ENCODE data around the gene ABITRAM.
"Not testable (repeated sequence)": the region's sequence is repeated elsewhere in the genome, so short reads cannot be mapped to it uniquely, and the experiment has no call there.

Gene ABITRAM, protein sequence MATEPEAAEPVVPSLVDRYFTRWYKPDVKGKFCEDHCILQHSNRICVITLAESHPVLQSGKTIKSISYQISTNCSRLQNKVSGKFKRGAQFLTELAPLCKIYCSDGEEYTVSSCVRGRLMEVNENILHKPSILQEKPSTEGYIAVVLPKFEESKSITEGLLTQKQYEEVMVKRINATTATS

DNA sequence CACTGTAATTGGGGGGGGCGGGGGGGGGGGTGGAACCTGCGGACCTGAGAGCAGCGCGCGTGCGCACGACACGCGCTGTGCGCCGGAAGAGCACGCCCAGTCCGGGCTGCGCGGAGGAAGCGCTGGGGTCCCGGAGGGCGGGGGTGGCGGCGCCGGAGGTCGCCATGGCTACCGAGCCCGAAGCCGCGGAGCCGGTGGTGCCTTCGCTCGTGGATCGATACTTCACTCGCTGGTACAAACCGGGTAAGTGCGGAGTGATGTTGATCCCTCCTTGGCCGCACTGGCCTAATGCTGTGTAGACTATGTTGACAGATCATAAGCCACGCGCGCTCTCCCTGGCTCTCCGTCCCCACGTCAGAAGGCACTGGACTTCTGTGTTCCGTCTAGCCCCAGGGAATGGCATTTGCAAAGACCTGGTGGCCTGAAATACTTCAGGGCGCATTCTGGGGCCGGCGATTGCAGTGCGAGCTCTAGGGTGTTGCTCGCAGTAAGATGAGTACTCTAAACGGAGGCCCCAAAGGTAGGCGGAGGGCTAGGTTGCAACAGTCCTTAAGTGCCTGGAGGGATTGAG lies at the start of gene ABITRAM:
Gene ABITRAM, plus strand, starts transcription at position 78 of the 571 bp plus-strand sequence. Its CDS starts 87 bp downstream, at position 165.
- TF ChIP-seq, protein P1, sequence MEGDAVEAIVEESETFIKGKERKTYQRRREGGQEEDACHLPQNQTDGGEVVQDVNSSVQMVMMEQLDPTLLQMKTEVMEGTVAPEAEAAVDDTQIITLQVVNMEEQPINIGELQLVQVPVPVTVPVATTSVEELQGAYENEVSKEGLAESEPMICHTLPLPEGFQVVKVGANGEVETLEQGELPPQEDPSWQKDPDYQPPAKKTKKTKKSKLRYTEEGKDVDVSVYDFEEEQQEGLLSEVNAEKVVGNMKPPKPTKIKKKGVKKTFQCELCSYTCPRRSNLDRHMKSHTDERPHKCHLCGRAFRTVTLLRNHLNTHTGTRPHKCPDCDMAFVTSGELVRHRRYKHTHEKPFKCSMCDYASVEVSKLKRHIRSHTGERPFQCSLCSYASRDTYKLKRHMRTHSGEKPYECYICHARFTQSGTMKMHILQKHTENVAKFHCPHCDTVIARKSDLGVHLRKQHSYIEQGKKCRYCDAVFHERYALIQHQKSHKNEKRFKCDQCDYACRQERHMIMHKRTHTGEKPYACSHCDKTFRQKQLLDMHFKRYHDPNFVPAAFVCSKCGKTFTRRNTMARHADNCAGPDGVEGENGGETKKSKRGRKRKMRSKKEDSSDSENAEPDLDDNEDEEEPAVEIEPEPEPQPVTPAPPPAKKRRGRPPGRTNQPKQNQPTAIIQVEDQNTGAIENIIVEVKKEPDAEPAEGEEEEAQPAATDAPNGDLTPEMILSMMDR (conservative IDR thresholded peaks at IDR 0.05; ENCODE audit: low read depth, low read length) = no peak
- DNase-seq (ENCODE audit: low read depth) = peak; percentile 86
- H3K4me3 ChIP-seq (ENCODE audit: low read depth, low read length) = peak within 1 kb of the TSS; percentile 88

DNA sequence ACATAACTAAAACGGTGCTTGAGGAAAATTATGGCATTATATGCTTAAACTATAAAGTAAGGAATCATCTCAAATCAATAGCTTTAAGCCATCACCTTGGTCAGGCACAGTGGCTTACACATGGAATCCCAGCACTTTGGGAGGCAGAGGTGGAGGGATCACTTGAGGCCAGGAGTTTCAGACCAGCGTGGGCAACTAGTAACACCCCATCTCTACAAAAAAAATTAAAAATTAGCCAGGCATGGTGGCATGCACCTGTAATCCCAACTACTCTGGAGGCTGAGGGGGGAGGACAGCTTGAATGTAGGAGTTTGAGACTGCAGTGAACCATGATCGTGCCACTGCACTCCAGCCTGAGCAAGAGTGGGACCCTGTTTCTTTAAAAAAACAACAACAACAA lies 49.5 kb upstream of the ABITRAM start:
- H3K4me3 ChIP-seq (ENCODE audit: low read depth, low read length) = no peak overlapping the region
- TF ChIP-seq, protein P1 (conservative IDR thresholded peaks at IDR 0.05; ENCODE audit: low read depth, low read length) = no peak
- DNase-seq (ENCODE audit: low read depth) = no peak

DNA sequence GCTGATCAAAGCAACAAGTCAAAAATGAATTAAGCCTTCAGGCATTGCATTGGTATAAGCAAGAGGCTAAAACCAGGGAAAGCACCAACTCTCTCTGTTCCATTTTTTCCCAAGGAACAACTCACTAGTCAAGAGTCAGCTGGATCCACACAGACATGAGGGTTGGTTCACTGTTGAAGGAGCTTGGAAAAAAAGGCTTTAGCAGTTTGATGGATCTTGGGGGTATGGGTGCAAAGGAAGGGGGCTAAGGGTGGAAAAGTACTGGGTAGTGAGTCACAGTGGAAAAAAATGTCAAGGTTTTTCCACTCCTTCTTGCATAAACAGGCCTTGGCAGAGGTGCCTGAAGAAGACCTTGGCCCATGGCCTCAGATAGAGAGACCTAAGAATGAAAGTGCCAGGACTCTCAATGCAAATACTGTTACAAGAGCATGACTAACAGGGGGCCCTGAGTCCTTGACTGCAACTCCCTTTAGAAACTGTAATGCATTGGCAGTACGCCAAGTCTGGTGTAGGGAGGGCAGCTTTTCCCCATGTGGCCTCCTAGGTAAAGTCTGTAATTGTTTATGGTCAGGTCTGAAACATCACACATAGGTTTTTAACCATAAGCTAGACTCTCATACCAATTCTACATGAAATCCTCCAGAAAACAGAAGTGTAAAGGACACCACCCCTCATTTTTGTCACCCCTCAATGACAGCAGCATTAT lies 48.4 kb upstream of the ABITRAM start:
- DNase-seq (ENCODE audit: low read depth) = peak; percentile 93
- TF ChIP-seq, protein P1 (conservative IDR thresholded peaks at IDR 0.05; ENCODE audit: low read depth, low read length) = no peak
- H3K4me3 ChIP-seq (ENCODE audit: low read depth, low read length) = no peak overlapping the region

DNA sequence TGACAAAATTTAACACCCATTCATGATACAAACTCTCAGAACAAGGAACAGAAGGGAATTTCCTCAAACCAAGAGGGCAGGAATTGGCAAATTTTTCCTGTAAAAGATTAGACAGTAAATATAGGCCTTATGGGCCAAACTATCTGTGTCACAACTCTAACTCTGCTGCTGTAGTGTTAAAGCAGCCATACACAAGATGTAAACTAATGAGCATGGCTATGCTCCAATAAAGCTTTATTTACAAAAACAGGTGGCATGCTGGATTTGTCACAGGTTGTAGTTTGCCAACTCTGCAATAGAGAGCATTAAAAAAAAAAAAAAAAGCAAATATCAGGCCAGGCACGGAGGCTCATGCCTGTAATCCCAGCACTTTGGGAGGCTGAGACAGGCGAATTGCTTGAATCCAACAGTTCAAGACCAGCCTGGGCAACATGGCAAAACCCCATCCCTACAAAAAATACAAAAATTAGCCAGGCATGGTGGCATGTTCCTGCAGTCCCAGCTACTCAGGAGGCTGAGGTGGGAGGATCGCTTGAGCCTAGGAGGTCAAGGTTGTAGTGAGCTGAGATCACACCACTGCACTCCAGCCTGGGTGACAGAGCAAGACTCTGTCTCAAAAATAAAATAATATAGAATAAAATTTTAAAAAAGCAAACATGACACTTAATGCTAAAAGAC lies 47.5 kb upstream of the ABITRAM start:
- H3K4me3 ChIP-seq (ENCODE audit: low read depth, low read length); DNase-seq (ENCODE audit: low read depth): not testable (repeated sequence)

DNA sequence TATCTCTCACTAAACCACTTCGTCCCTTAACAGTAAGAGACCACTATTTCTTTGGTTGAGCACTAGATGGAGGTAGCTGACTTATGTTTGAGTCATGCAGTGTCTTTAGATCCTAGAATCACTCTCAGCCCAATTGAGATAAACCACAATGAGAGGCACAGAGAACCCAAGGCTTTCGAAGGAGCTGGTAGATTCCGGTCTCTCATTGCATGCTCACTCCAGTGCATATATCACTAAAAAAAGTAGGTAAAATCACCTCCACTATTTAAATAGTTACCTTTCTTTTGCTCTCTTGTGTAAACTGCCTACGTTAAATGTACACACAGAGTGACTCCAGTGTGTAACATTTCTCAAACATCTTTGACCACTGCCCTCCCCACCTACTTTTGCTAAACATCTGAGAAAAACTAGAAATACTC lies 44.5 kb upstream of the ABITRAM start:
- TF ChIP-seq, protein P1 (conservative IDR thresholded peaks at IDR 0.05; ENCODE audit: low read depth, low read length) = peak; percentile 53
- H3K4me3 ChIP-seq (ENCODE audit: low read depth, low read length) = no peak overlapping the region
- peak; percentile 78 for DNase-seq (ENCODE audit: low read depth)

DNA sequence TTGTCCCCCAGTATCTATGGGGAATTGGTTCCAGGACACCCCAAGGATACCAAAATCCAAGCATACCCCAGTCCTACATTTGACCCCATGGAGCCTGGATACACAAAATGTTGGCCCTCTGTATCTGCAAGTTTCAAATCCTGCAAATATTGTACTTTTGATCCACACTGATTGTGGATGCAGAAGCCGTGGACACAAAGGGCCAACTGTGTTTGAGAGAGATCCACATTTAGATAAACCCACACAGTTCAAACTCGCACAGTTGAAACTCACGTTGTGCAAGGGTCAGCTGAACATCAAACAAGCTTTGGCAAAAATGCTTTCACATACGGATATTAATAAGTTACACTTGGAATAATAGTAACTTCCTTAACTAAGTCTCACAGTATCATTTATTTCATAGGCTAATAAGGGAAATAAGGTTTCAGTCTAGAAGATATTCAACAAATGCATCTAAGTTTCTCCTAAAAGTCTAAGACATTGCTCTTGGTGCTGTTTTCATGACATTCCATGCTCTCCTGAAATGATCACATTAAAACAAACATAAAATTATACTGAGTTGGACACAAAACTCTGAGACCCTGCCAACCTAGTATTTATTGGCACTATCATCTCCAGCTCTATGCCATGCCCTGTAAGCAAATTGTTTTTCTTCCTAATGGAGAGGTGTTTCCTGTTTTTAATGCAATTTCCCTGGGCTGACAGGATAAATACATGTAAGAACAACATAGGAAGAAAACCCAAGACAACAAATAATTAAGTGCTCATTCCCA lies 39.8 kb upstream of the ABITRAM start:
- no peak overlapping the region for H3K4me3 ChIP-seq (ENCODE audit: low read depth, low read length)
- TF ChIP-seq, protein P1 (conservative IDR thresholded peaks at IDR 0.05; ENCODE audit: low read depth, low read length) = no peak
- no peak for DNase-seq (ENCODE audit: low read depth)

Data from choroid plexus epithelial cell (primary cell).